Endothelial cell of umbilical vein (primary cell): ENCODE measurements around the gene SOX15. TPM values are rescaled to one million over a fixed set of nuclear protein-coding genes. Genes with fewer than 3 reads are reported as not detected.
A peak's percentile ranks its signal among the peaks of the same experiment; 100 is the strongest.

Experiments
- BruUV-seq: library from RNA; stranded (reverse); fragments of 400-500 nt; replicated peaks from 2 replicates; lab custom pipeline; 2021; lab: Mats Ljungman, UMichigan
- CTCF ChIA-PET: fragments of 300-600, 350-600 bp; sonication (Branson Sonifier 250); formaldehyde crosslinking; loops from one replicate; lab custom pipeline; 2021; ENCODE audit warnings: antibody characterized with exemption, inconsistent platforms; lab: Charles Lee
- POLR2A ChIA-PET: fragments of 300-600, 350-600 bp; sonication (Branson Sonifier 250); formaldehyde crosslinking; loops from one replicate; lab custom pipeline; 2021; ENCODE audit warnings: antibody characterized with exemption, inconsistent platforms; lab: Charles Lee
- DNase-seq: peaks from one replicate; pipeline ENCODE4 v3.0.0-alpha.2; 2011; ENCODE audit warnings: low read depth, low spot score
- FAIRE-seq: peaks from 2 replicates; lab custom pipeline; 2011; peaks lifted over from hg19 to GRCh38; lab: Jason Lieb, UNC
- H2AFZ ChIP-seq: 2 replicates; pipeline ENCODE4 v1.6.0; 2012; ENCODE audit warnings: low read depth, low read length, control low read depth, inconsistent platforms
- H3K27ac ChIP-seq: 2 replicates; pipeline ENCODE4 v1.5.1; 2011; ENCODE audit warnings: low read depth, mild to moderate bottlenecking, control low read depth, low read length, moderate library complexity; ENCODE audit not compliant: insufficient read depth
- H3K27me3 ChIP-seq, 2 experiments: 2 replicates each; pipeline versions ENCODE4 v1.6.0 to v1.6.1; 2011; ENCODE audit warnings: low read length in 2 of 2, mixed read lengths in 1 of 2; ENCODE audit not compliant: control insufficient read depth in 2 of 2, insufficient read depth in 2 of 2
- H3K36me3 ChIP-seq, 2 experiments: 2 replicates in 1 of 2; 3 replicates in 1 of 2; pipeline ENCODE4 v1.5.1; 2011; ENCODE audit warnings: low read length in 2 of 2, mild to moderate bottlenecking in 1 of 2, moderate library complexity in 1 of 2; ENCODE audit not compliant: control insufficient read depth in 2 of 2, insufficient read depth in 2 of 2; ENCODE audit errors: extremely low read depth in 1 of 2
- H3K4me1 ChIP-seq: 3 replicates; pipeline ENCODE4 v1.5.1; 2011; ENCODE audit warnings: mild to moderate bottlenecking, low read length; ENCODE audit not compliant: control insufficient read depth, insufficient read depth; ENCODE audit errors: extremely low read depth
- H3K4me2 ChIP-seq: 2 replicates; pipeline ENCODE4 v1.6.1; 2011; ENCODE audit warnings: low read length, control low read depth, mixed read lengths; ENCODE audit not compliant: insufficient read depth
- H3K4me3 ChIP-seq, 3 experiments: fragments of 200-600 bp in 1 of 3; sonication (generic), shearing (Covaris generic) in 1 of 3; replicated peaks in 1 of 3; 2 replicates each; pipeline ENCODE4 v1.5.1; 2011 to 2016; ENCODE audit warnings: control low read depth in 3 of 3, low read length in 3 of 3, mild to moderate bottlenecking in 2 of 3, inconsistent platforms in 1 of 3, low read depth in 1 of 3, moderate library complexity in 1 of 3; ENCODE audit not compliant: insufficient read depth in 1 of 3
- H3K79me2 ChIP-seq: 2 replicates; pipeline ENCODE4 v1.6.0; 2012; ENCODE audit warnings: low read length, inconsistent platforms; ENCODE audit not compliant: control insufficient read depth, insufficient read depth
- H3K9ac ChIP-seq: replicated peaks from 2 replicates; pipeline ENCODE3; 2011; ENCODE audit warnings: low read length, control low read depth; ENCODE audit not compliant: insufficient read depth; ENCODE audit errors: extremely low read depth
- H3K9me1 ChIP-seq: replicated peaks from 3 replicates; pipeline ENCODE4 v1.6.0; 2011; ENCODE audit warnings: mild to moderate bottlenecking, low read length; ENCODE audit not compliant: control insufficient read depth, insufficient read depth; ENCODE audit errors: extremely low read depth
- H3K9me3 ChIP-seq: replicated peaks from 2 replicates; pipeline ENCODE4 v1.5.1; 2012; ENCODE audit warnings: low read length, inconsistent platforms; ENCODE audit not compliant: control insufficient read depth, insufficient read depth
- H4K20me1 ChIP-seq: replicated peaks from 2 replicates; pipeline ENCODE3; 2011; ENCODE audit warnings: mild to moderate bottlenecking, low read length; ENCODE audit not compliant: control insufficient read depth, insufficient read depth; ENCODE audit errors: extremely low read depth
- CTCF ChIP-seq, 2 donors: IDR thresholded peaks; 1 replicate in 1 of 2; 2 replicates in 1 of 2; pipeline ENCODE4 v1.5.1; 2011; ENCODE audit warnings: low read length in 2 of 2, mild to moderate bottlenecking in 2 of 2, moderate library complexity in 2 of 2, control low read depth in 1 of 2, inconsistent platforms in 1 of 2, low read depth in 1 of 2; ENCODE audit not compliant: insufficient read depth in 1 of 2; ENCODE audit errors: extremely low read depth in 1 of 2
- FOS ChIP-seq: IDR thresholded peaks from 2 replicates; pipeline ENCODE4 v1.6.1; 2011; ENCODE audit warnings: mild to moderate bottlenecking, low read length, moderate library complexity, borderline replicate concordance; ENCODE audit not compliant: insufficient read depth
- GATA2 ChIP-seq: IDR thresholded peaks from 2 replicates; pipeline ENCODE4 v1.7.0; 2011; ENCODE audit warnings: low read depth, mild to moderate bottlenecking, moderate library complexity, mixed read lengths, low read length; ENCODE audit not compliant: insufficient read length, insufficient read depth
- JUN ChIP-seq: IDR thresholded peaks from 2 replicates; pipeline ENCODE4 v1.6.1; 2011; ENCODE audit warnings: borderline replicate concordance, low read depth; ENCODE audit not compliant: insufficient read length, insufficient read depth
- MAX ChIP-seq: IDR thresholded peaks from 2 replicates; pipeline ENCODE4 v1.6.1; 2011; ENCODE audit not compliant: insufficient read depth, insufficient read length
- POLR2A ChIP-seq: IDR thresholded peaks from 2 replicates; pipeline ENCODE4 v1.6.1; 2012; ENCODE audit warnings: low read depth, mild to moderate bottlenecking, control low read depth, low read length
- POLR2AphosphoS5 ChIP-seq: IDR thresholded peaks from 2 replicates; pipeline ENCODE4 v1.6.1; 2012; ENCODE audit warnings: low read depth, mild to moderate bottlenecking, control low read depth, low read length, moderate library complexity; ENCODE audit not compliant: insufficient read depth
- dilution Hi-C: fragments of 300-500 bp; cut with MboI; formaldehyde crosslinking; loops from one replicate; pipeline ENCODE4 v1.15.0; 2019; ENCODE audit warnings: low sequenced_read_pairs; ENCODE audit not compliant: extremely low pct_ligation_motif_present
- intact Hi-C: fragments of 100-400 bp; cut with micrococcal nuclease; formaldehyde crosslinking; loops from one replicate; pipeline ENCODE4 v1.10.0; 2022
- polyA plus RNA-seq, 4 experiments: library from polyadenylated mRNA; depleted of rRNA in 3 of 4; stranded (reverse) in 3 of 4; unstranded in 1 of 4; fragments of >200 nt; gene quantifications; 2 replicates each; pipeline versions ENCODE4 v1.2.1 to v1.2.3, GENCODE V29; 2011 to 2012; ENCODE audit warnings: missing spikeins in 1 of 4
- total RNA-seq: library from RNA; stranded (reverse); gene quantifications from 2 replicates; pipeline ENCODE4 v1.2.3, GENCODE V29; 2021

The SOX15 gene
- total and polyA plus RNA-seq, 2 donors (not counting 3 experiments of a cell fraction or from before 2014, with no cell fraction given): 0.26 to 0.46 TPM

- TF ChIP-seq MAX: no peak
- TF ChIP-seq GATA2: no peak
- no peak for TF ChIP-seq POLR2AphosphoS5
- TF ChIP-seq JUN: no peak
- no peak for TF ChIP-seq POLR2A
- no peak for TF ChIP-seq CTCF (IDR thresholded peaks at IDR 0.05; ENCODE audit: extremely low read depth in 1 of 2, insufficient read depth in 1 of 2, low read depth in 1 of 2, low read length in 2 of 2)
- no peak for TF ChIP-seq FOS
- Histone ChIP-seq H3K4me3 (no peak overlapping the region), H3K9me1 (no peaks in the 10 kb centered on the region), H3K4me1 (peaks cover 24% of the 10 kb centered on the region), H3K9me3 (no peaks in the 10 kb centered on the region), H3K79me2 (peaks cover 52% of the 10 kb centered on the region), H3K27me3 (no peaks in the 10 kb centered on the region), H3K9ac (no peak overlapping the region), H3K27ac (no peak overlapping the region), H3K4me2 (peak overlapping the region; percentile 31), H4K20me1 (peaks cover 3% of the 10 kb centered on the region), H3K36me3 (no peaks in the 10 kb centered on the region), H2AFZ (no peak overlapping the region)
- dilution Hi-C loops: no loop called here
- intact Hi-C loops: loop anchor here (10.0 kb wide), 1 partner anchor 233 kb away; no protein-coding TSS in a partner anchor
- DNase-seq (no peak), FAIRE-seq (no peak)
- no TSS peak for BruUV-seq
- ChIA-PET POLR2A (no interaction called here), CTCF (interaction anchor here (0.9 to 1.2 kb wide), 2 partner anchors 11 to 76 kb away, joined by 3 to 5 read pairs; partner anchors contain the start of gene TP53)
These were observed 21.9 kb upstream of the SOX15 start for GRCh38 chr17:7611635-7612293.
